ENCODE data around the gene PRR36. TPM values are rescaled to one million over a fixed set of nuclear protein-coding genes. Genes with fewer than 3 reads are reported as not detected.

Gene PRR36
- total RNA-seq, 4 donors from 2014 or later = 0.13 to 0.45 (median 0.20) TPM

DNA sequence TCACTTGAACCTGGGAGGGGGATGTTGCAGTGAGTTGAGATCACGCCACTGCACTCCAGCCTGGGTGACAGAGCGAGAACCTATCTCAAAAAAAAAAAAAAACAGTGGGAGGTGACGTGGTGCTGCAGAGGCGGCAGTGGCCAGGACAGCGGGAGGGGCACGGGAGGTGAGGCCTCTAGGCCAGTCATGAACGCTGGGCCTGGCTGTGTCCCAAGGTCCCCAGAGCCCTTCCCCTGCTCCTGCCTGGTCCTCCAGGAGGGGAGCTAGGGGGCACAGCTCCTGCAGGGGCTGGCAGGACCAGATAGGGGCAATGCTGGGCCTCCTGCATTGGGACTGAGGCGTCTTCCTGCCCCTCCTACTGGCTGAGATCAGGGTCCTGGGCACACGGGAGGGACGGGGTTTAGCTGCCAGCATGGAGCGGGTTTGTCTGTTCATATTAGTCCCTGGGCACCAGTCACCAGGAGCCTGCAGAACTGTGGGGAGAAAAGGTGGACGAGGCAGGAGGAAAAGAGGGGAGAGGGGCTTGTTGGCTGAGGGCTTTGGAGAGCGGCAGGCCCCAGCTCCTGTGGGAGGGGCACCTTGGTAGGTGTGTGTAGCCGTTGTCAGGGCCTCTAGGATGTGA lies 34.0 kb upstream of the PRR36 start:
- Histone ChIP-seq H3K27me3 (no peaks in the 10 kb centered on the region), H3K4me1 (peaks cover 17 to 18% of the 10 kb centered on the region in 2 donors), H3K27ac (no peak overlapping the region), H3K36me3 (peaks cover 38 to 46% of the 10 kb centered on the region in 2 donors), H3K9me3 (no peaks in the 10 kb centered on the region), H3K4me3 (replicated peaks in 1 of 3) (no peak overlapping the region)
- no peak for DNase-seq
- no peak for TF ChIP-seq POLR2A (IDR thresholded peaks at IDR 0.05)
- TF ChIP-seq, protein P1, sequence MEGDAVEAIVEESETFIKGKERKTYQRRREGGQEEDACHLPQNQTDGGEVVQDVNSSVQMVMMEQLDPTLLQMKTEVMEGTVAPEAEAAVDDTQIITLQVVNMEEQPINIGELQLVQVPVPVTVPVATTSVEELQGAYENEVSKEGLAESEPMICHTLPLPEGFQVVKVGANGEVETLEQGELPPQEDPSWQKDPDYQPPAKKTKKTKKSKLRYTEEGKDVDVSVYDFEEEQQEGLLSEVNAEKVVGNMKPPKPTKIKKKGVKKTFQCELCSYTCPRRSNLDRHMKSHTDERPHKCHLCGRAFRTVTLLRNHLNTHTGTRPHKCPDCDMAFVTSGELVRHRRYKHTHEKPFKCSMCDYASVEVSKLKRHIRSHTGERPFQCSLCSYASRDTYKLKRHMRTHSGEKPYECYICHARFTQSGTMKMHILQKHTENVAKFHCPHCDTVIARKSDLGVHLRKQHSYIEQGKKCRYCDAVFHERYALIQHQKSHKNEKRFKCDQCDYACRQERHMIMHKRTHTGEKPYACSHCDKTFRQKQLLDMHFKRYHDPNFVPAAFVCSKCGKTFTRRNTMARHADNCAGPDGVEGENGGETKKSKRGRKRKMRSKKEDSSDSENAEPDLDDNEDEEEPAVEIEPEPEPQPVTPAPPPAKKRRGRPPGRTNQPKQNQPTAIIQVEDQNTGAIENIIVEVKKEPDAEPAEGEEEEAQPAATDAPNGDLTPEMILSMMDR (IDR thresholded peaks at IDR 0.05) = no peak
- intact Hi-C loops (cut with DNase I) = no loop called here
- 81 to 84% methylated on average over 14 of the region's 14 CpGs for WGBS, 2 donors

DNA sequence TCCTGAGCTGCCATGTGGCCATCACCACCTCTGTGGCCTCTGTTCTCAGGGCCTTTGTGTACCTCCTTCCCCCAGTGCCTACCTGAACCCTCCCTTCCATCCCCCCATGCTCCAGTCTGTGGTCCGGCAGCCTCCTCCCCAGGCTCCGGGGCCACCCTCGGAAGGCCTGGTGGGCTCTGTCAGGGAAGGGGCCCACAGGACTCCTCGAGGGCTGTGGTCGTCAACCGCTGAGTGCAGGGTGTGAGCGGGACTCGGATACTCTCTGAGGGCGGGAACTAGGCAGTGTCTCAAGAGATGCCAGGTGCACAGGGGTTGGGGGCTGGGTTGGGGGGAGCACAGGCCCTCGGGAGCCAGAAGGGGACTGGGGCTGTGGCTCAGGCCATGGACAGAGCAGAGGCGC lies 33.4 kb upstream of the PRR36 start:
- Histone ChIP-seq H3K27me3 (no peaks in the 10 kb centered on the region), H3K27ac (no peak overlapping the region), H3K4me3 (replicated peaks in 1 of 3) (no peak overlapping the region), H3K36me3 (peaks cover 33 to 40% of the 10 kb centered on the region in 2 donors), H3K4me1 (peaks cover 22 to 24% of the 10 kb centered on the region in 2 donors), H3K9me3 (no peaks in the 10 kb centered on the region)
- intact Hi-C loops (cut with DNase I) = no loop called here
- 89 to 94% methylated on average over 11 of the region's 11 CpGs for WGBS, 2 donors
- no peak for DNase-seq
- TF ChIP-seq, protein P1 (IDR thresholded peaks at IDR 0.05) = no peak
- TF ChIP-seq POLR2A (IDR thresholded peaks at IDR 0.05) = no peak

DNA sequence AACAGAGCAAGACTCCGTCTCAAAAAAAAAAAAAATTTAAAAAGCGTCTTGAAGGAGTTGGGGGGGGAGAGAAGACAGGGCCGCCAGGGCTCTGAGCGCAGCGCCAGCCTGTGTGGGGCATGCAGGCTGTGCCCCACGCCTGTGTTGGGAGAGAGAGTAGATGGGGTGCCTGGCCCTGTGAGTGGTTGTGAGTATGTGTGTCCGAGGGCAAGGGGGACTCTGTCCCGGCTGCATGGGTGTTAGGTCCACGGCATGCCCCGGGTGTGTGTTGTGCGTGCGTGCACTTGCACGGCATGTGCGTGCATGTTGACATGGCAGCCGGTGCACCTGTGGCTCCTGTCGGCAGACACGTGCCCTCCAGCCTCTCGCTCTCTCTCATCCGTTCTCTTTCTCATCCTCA lies 32.9 kb upstream of the PRR36 start:
- no peak for DNase-seq
- Histone ChIP-seq H3K9me3 (no peaks in the 10 kb centered on the region), H3K27ac (no peak overlapping the region), H3K36me3 (peaks cover 29 to 36% of the 10 kb centered on the region in 2 donors), H3K4me3 (replicated peaks in 1 of 3) (no peak overlapping the region), H3K4me1 (peaks cover 23 to 25% of the 10 kb centered on the region in 2 donors), H3K27me3 (no peaks in the 10 kb centered on the region)
- intact Hi-C loops (cut with DNase I) = no loop called here
- TF ChIP-seq, protein P1 (IDR thresholded peaks at IDR 0.05) = no peak
- TF ChIP-seq POLR2A (IDR thresholded peaks at IDR 0.05) = no peak
- WGBS, 2 donors = 85 to 95% methylated on average over 18 to 19 of the region's 19 CpGs

DNA sequence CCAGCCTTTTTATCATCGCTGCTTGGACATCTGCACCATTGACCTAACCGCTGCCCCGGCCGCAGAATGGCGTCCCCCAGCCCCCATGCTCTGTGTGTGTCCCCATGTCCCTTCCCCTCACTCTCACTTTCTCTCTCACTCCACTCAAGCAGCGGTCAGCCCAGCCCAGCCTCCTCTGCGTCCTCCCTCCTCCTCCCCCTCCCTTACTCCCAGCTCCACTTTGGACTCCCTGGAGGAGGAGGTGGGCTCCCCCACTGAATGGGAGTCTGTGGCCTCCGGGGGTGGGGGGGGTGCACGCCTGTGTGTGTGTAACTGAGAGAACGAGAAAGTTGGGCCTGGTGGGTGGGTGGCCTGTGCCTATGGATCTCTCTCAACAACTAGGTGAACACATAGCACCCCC lies 31.7 kb upstream of the PRR36 start:
- no peak for DNase-seq

DNA sequence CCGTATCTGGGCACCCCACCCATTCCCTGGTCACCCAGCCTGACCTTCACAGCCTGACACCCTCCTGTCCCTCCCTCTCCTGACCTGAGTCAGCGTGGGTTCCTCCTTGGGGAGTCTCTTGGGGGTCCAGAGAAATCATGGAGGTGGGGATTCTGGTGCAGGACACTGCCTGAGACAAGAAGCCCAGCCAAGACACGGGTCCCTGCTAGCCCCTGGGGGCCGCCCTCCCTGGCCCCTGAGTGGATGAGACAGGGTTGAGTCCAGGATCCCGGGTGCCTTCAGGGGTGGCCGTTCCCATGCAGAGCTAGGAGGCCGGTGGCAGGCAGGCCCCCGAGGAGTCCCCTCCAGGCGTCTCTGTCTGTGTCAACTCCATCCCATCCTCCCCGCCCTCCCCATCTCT lies 31.1 kb upstream of the PRR36 start:
- intact Hi-C loops (cut with DNase I) = loop anchor here (2.0 kb wide), 1 partner anchor 14 kb away; no protein-coding TSS in a partner anchor
- Histone ChIP-seq H3K27me3 (no peaks in the 10 kb centered on the region), H3K4me3 (replicated peaks in 1 of 3) (no peak overlapping the region), H3K9me3 (no peaks in the 10 kb centered on the region), H3K27ac (no peak overlapping the region), H3K36me3 (peaks cover 10 to 17% of the 10 kb centered on the region in 2 donors), H3K4me1 (peaks cover 23 to 25% of the 10 kb centered on the region in 2 donors)
- 65 to 79% methylated on average over 10 of the region's 10 CpGs for WGBS, 2 donors
- no peak for TF ChIP-seq POLR2A (IDR thresholded peaks at IDR 0.05)
- TF ChIP-seq, protein P1 (IDR thresholded peaks at IDR 0.05) = no peak
- DNase-seq = no peak

More for the DNA sequence above, 31.7 kb upstream of the PRR36 start:
- H3K27ac ChIP-seq = no peak overlapping the region
- no peaks in the 10 kb centered on the region for H3K27me3 ChIP-seq
- TF ChIP-seq POLR2A (IDR thresholded peaks at IDR 0.05) = no peak
- TF ChIP-seq, protein P1 (IDR thresholded peaks at IDR 0.05) = no peak
- no peaks in the 10 kb centered on the region for H3K9me3 ChIP-seq
- peaks cover 23 to 25% of the 10 kb centered on the region in 2 donors for H3K4me1 ChIP-seq
- intact Hi-C loops (cut with DNase I) = loop anchor here (2.0 kb wide), 1 partner anchor 13 kb away; no protein-coding TSS in a partner anchor
- 87 to 89% methylated on average over 10 of the region's 10 CpGs for WGBS, 2 donors
- no peak overlapping the region for H3K4me3 ChIP-seq (replicated peaks in 1 of 3)
- H3K36me3 ChIP-seq = peaks cover 16 to 23% of the 10 kb centered on the region in 2 donors

All from thyroid gland (tissue), 4 donors.